Glomerular visceral epithelial cell (primary cell): ENCODE data around the gene TESK2.
"Not testable (repeated sequence)": the region's sequence is repeated elsewhere in the genome, so short reads cannot be mapped to it uniquely, and the experiment has no call there.

Experiments
- DNase-seq: peaks from one replicate; pipeline ENCODE4 v3.0.0-alpha.2; 2016; ENCODE audit errors: extremely low spot score

Gene TESK2

GRCh38 chr1:45473302-45473701, 17.7 kb downstream of the TESK2 start:
- no peak for DNase-seq

- no peak for DNase-seq
Observed at GRCh38 chr1:45470306-45470798, 20.6 kb downstream of the TESK2 start.

- DNase-seq = not testable (repeated sequence)
Observed at GRCh38 chr1:45467353-45467752, 23.6 kb downstream of the TESK2 start.

- no peak for DNase-seq
Observed at GRCh38 chr1:45465277-45465676, 25.7 kb downstream of the TESK2 start.

GRCh38 chr1:45458894-45459293, 32.1 kb downstream of the TESK2 start:
- DNase-seq = no peak

- DNase-seq = no peak
Observed at GRCh38 chr1:45456531-45456930, 34.4 kb downstream of the TESK2 start.

- DNase-seq = no peak
Observed at GRCh38 chr1:45455162-45455561, 35.8 kb downstream of the TESK2 start.

- DNase-seq = no peak
Observed at GRCh38 chr1:45454464-45454863, 36.5 kb downstream of the TESK2 start.

- no peak for DNase-seq
Observed at GRCh38 chr1:45452503-45452902, 38.5 kb downstream of the TESK2 start.

- no peak for DNase-seq
Observed at GRCh38 chr1:45448357-45448756, 42.6 kb downstream of the TESK2 start.

- DNase-seq = no peak
Observed at GRCh38 chr1:45446950-45447672, 43.9 kb downstream of the TESK2 start.

GRCh38 chr1:45446530-45446929, 44.4 kb downstream of the TESK2 start:
- no peak for DNase-seq

GRCh38 chr1:45444609-45445131, 46.3 kb downstream of the TESK2 start:
- no peak for DNase-seq

GRCh38 chr1:45443580-45444446, 47.1 kb downstream of the TESK2 start:
- no peak for DNase-seq

GRCh38 chr1:45442272-45442671, 48.7 kb downstream of the TESK2 start:
- peak; percentile 29 for DNase-seq

- DNase-seq = no peak
Observed at GRCh38 chr1:45437323-45437722, 53.6 kb downstream of the TESK2 start.

GRCh38 chr1:45430490-45430889, 60.5 kb downstream of the TESK2 start:
- no peak for DNase-seq

GRCh38 chr1:45429561-45430159, 61.3 kb downstream of the TESK2 start:
- DNase-seq = no peak

GRCh38 chr1:45423906-45424678, 66.9 kb downstream of the TESK2 start:
- DNase-seq = no peak

- DNase-seq = no peak
Observed at GRCh38 chr1:45421935-45422334, 69.0 kb downstream of the TESK2 start.

- DNase-seq = no peak
Observed at GRCh38 chr1:45414746-45415145, 76.2 kb downstream of the TESK2 start.
